HG02678 (cell line): ENCODE measurements around the gene GRK5.
A peak's percentile ranks its signal among the peaks of the same experiment; 100 is the strongest.

ENCODE experiments used
- ATAC-seq: cut with Tn5 transposase; IDR thresholded peaks from one replicate; pipeline ENCODE4 v1.9.1; 2021; ENCODE audit warnings: mild to moderate bottlenecking, moderate library complexity; ENCODE audit not compliant: unreplicated experiment

GRK5 gene

GRCh38 chr10:119292968-119293760, 85.8 kb downstream of the GRK5 start:
- no peak for ATAC-seq

- ATAC-seq: no peak
Observed at GRCh38 chr10:119296703-119297102, 89.3 kb downstream of the GRK5 start.

- ATAC-seq: no peak
Observed at GRCh38 chr10:119297207-119297968, 90.0 kb downstream of the GRK5 start.

GRCh38 chr10:119298810-119299209, 91.4 kb downstream of the GRK5 start:
- ATAC-seq: no peak

GRCh38 chr10:119299531-119299930, 92.2 kb downstream of the GRK5 start:
- ATAC-seq: no peak

- ATAC-seq: no peak
Observed at GRCh38 chr10:119301397-119301796, 94.0 kb downstream of the GRK5 start.

- no peak for ATAC-seq
Observed at GRCh38 chr10:119302172-119302571, 94.8 kb downstream of the GRK5 start.

- no peak for ATAC-seq
Observed at GRCh38 chr10:119302591-119303253, 95.4 kb downstream of the GRK5 start.

GRCh38 chr10:119303886-119304285, 96.5 kb downstream of the GRK5 start:
- no peak for ATAC-seq

GRCh38 chr10:119304541-119304940, 97.2 kb downstream of the GRK5 start:
- ATAC-seq: no peak

- ATAC-seq: peak; percentile 55
Observed at GRCh38 chr10:119305860-119306513, 98.6 kb downstream of the GRK5 start.

GRCh38 chr10:119306514-119306951, 99.2 kb downstream of the GRK5 start:
- ATAC-seq: peak; percentile 82

- ATAC-seq: no peak
Observed at GRCh38 chr10:119306986-119307392, 99.6 kb downstream of the GRK5 start.

GRCh38 chr10:119308089-119308488, 100.7 kb downstream of the GRK5 start:
- ATAC-seq: no peak

- ATAC-seq: no peak
Observed at GRCh38 chr10:119308551-119309422, 101.4 kb downstream of the GRK5 start.

- ATAC-seq: no peak
Observed at GRCh38 chr10:119309423-119309770, 102.0 kb downstream of the GRK5 start.

GRCh38 chr10:119310806-119311205, 103.4 kb downstream of the GRK5 start:
- ATAC-seq: no peak

- no peak for ATAC-seq
Observed at GRCh38 chr10:119312241-119312640, 104.9 kb downstream of the GRK5 start.

- ATAC-seq: no peak
Observed at GRCh38 chr10:119313024-119313423, 105.7 kb downstream of the GRK5 start.

GRCh38 chr10:119313644-119314043, 106.3 kb downstream of the GRK5 start:
- peak; percentile 67 for ATAC-seq
